Activated CD4-positive, alpha-beta T cell treated with anti-CD3 and anti-CD28 coated beads, Interleukin-2, Interleukin-4, amounts not matched to agents 100 ng/mL and 50 ng/mL, durations not matched to agents 16 hours and 8 hours (primary cell): Measurements from ENCODE around the gene CROCC.
"Not testable (repeated sequence)": the region's sequence is repeated elsewhere in the genome, so short reads cannot be mapped to it uniquely, and the experiment has no call there.

Experiments
- DNase-seq: peaks from one replicate; pipeline ENCODE4 v3.0.0-alpha.2; 2020; ENCODE audit warnings: low spot score

Gene CROCC

GRCh38 chr1:16914928-16915626 lies 6.7 kb upstream of the CROCC start:
- DNase-seq = not testable (repeated sequence)

GRCh38 chr1:16915627-16915973 lies 6.1 kb upstream of the CROCC start:
- no peak for DNase-seq

- not testable (repeated sequence) for DNase-seq
Observed at GRCh38 chr1:16916036-16916880, 5.5 kb upstream of the CROCC start.

GRCh38 chr1:16918371-16918770 lies 3.4 kb upstream of the CROCC start:
- no peak for DNase-seq

GRCh38 chr1:16918936-16919665 lies 2.6 kb upstream of the CROCC start:
- not testable (repeated sequence) for DNase-seq

GRCh38 chr1:16920951-16921350 lies 780 bp upstream of the CROCC start:
- no peak for DNase-seq

- DNase-seq = no peak
Observed at GRCh38 chr1:16922466-16922865, 735 bp downstream of the CROCC start.

- DNase-seq = no peak
Observed at GRCh38 chr1:16922885-16923431, 1.2 kb downstream of the CROCC start.

- no peak for DNase-seq
Observed at GRCh38 chr1:16924216-16924918, 2.6 kb downstream of the CROCC start.

- no peak for DNase-seq
Observed at GRCh38 chr1:16924919-16925477, 3.3 kb downstream of the CROCC start.

- DNase-seq = no peak
Observed at GRCh38 chr1:16925635-16926490, 4.1 kb downstream of the CROCC start.

GRCh38 chr1:16926491-16927073 lies 4.9 kb downstream of the CROCC start:
- no peak for DNase-seq

GRCh38 chr1:16927256-16927655 lies 5.5 kb downstream of the CROCC start:
- DNase-seq = no peak

- DNase-seq = no peak
Observed at GRCh38 chr1:16927711-16928485, 6.2 kb downstream of the CROCC start.

- not testable (repeated sequence) for DNase-seq
Observed at GRCh38 chr1:16929146-16930041, 7.7 kb downstream of the CROCC start.

GRCh38 chr1:16931206-16931934 lies 9.6 kb downstream of the CROCC start:
- not testable (repeated sequence) for DNase-seq

GRCh38 chr1:16933945-16934344 lies 12.2 kb downstream of the CROCC start:
- not testable (repeated sequence) for DNase-seq

- not testable (repeated sequence) for DNase-seq
Observed at GRCh38 chr1:16936580-16936979, 14.8 kb downstream of the CROCC start.
